SK-N-SH (cell line): ENCODE results near the gene CC2D2A. TPM values are rescaled to one million over a fixed set of nuclear protein-coding genes. Genes with fewer than 3 reads are reported as not detected.

ENCODE experiments used
- CTCF ChIA-PET: fragments of 300-600, 350-600 bp; formaldehyde crosslinking; extraction: SDS; loops from one replicate; lab custom pipeline; 2021; lab: Yijun Ruan, JAX
- POLR2A ChIA-PET: fragments of 350-600 bp; sonication (Branson Sonifier 250); formaldehyde crosslinking; extraction: SDS; loops from one replicate; lab custom pipeline; 2020; ENCODE audit warnings: antibody characterized with exemption, inconsistent platforms; lab: Yijun Ruan, JAX
- DNase-seq: peaks from one replicate; pipeline ENCODE4 v3.0.0; 2012
- H2AFZ ChIP-seq: fragments of 200-600 bp; sonication (generic); 2 replicates; pipeline ENCODE4 v1.8.1; 2016; ENCODE audit warnings: antibody characterized with exemption, mild to moderate bottlenecking, low read depth
- H3F3A ChIP-seq: fragments of 200-600 bp; sonication (generic); replicated peaks from 2 replicates; pipeline ENCODE3; 2016; ENCODE audit warnings: antibody characterized with exemption, mild to moderate bottlenecking; ENCODE audit not compliant: insufficient read depth
- H3K27ac ChIP-seq, 2 experiments: fragments of 200-500 bp in 1 of 2; fragments of 200-600 bp in 1 of 2; sonication (Bioruptor generic) in 1 of 2; sonication (generic), shearing (Covaris generic) in 1 of 2; 2 replicates each; pipeline versions ENCODE4 v1.5.1 to v1.6.1; 2014 to 2016; ENCODE audit warnings: low read depth in 2 of 2, inconsistent platforms in 1 of 2, low read length in 1 of 2, mild to moderate bottlenecking in 1 of 2, mixed read lengths in 1 of 2
- H3K27me3 ChIP-seq: fragments of 200-600 bp; sonication (generic), shearing (Covaris generic); 2 replicates; pipeline ENCODE4 v1.6.1; 2016; ENCODE audit warnings: mixed run types; ENCODE audit not compliant: insufficient read depth
- H3K36me3 ChIP-seq, 2 experiments: fragments of 200-500 bp in 1 of 2; fragments of 200-600 bp in 1 of 2; sonication (Bioruptor generic) in 1 of 2; sonication (generic) in 1 of 2; replicated peaks in 1 of 2; 2 replicates each; pipeline versions ENCODE3 to v1.5.1; 2014 to 2016; ENCODE audit warnings: low read length in 1 of 2, mild to moderate bottlenecking in 1 of 2; ENCODE audit not compliant: insufficient read depth in 2 of 2, control insufficient read depth in 1 of 2
- H3K4me1 ChIP-seq, 2 experiments: fragments of 200-500 bp in 1 of 2; fragments of 200-600 bp in 1 of 2; sonication (Bioruptor generic) in 1 of 2; sonication (generic), shearing (Covaris generic) in 1 of 2; 2 replicates each; pipeline versions ENCODE4 v1.5.1 to v1.6.1; 2014 to 2016; ENCODE audit warnings: low read depth in 1 of 2, low read length in 1 of 2, mixed run types in 1 of 2; ENCODE audit not compliant: insufficient read depth in 2 of 2, control insufficient read depth in 1 of 2
- H3K4me2 ChIP-seq: fragments of 200-600 bp; sonication (generic), shearing (Covaris generic); 2 replicates; pipeline ENCODE4 v1.6.1; 2017; ENCODE audit warnings: mixed run types
- H3K4me3 ChIP-seq, 2 experiments: fragments of 200-500 bp in 1 of 2; fragments of 200-600 bp in 1 of 2; sonication (Bioruptor generic) in 1 of 2; sonication (generic), shearing (Covaris generic) in 1 of 2; 2 replicates each; pipeline versions ENCODE4 v1.5.1 to v1.8.1; 2014 to 2016; ENCODE audit warnings: low read depth in 2 of 2, inconsistent platforms in 1 of 2, low read length in 1 of 2, mild to moderate bottlenecking in 1 of 2, mixed read lengths in 1 of 2, moderate library complexity in 1 of 2
- H3K79me2 ChIP-seq: fragments of 200-600 bp; sonication (generic); 2 replicates; pipeline ENCODE4 v1.8.1; 2017; ENCODE audit warnings: mild to moderate bottlenecking; ENCODE audit not compliant: insufficient read depth
- H3K9ac ChIP-seq: fragments of 200-600 bp; sonication (generic); 2 replicates; pipeline ENCODE4 v1.6.1; 2017; ENCODE audit warnings: mixed run types
- H3K9me2 ChIP-seq: fragments of 200-600 bp; sonication (generic); 2 replicates; pipeline ENCODE4 v1.6.1; 2017; ENCODE audit warnings: mixed run types
- H3K9me3 ChIP-seq: fragments of 200-600 bp; sonication (generic); 2 replicates; pipeline ENCODE4 v1.6.1; 2017; ENCODE audit warnings: mixed run types, mild to moderate bottlenecking, moderate library complexity
- H4K20me1 ChIP-seq: fragments of 200-600 bp; sonication (generic); 2 replicates; pipeline ENCODE4 v1.6.1; 2017; ENCODE audit warnings: mild to moderate bottlenecking, mixed run types; ENCODE audit not compliant: insufficient read depth
- CHD2 ChIP-seq: fragments of 150-350 bp; IDR thresholded peaks from 2 replicates; pipeline ENCODE4 v1.6.1; 2018; ENCODE audit warnings: low read length; ENCODE audit not compliant: partially characterized antibody
- ELF1 ChIP-seq: IDR thresholded peaks from 2 replicates; pipeline ENCODE4 v1.4.0; 2012
- FOXJ3 ChIP-seq: sonication (generic); formaldehyde crosslinking; IDR thresholded peaks from 2 replicates; pipeline ENCODE4 v1.5.1; 2020; ENCODE audit warnings: mild to moderate bottlenecking, missing genetic modification reagents
- FOXM1 ChIP-seq: IDR thresholded peaks from 2 replicates; pipeline ENCODE4 v1.4.0; 2012; ENCODE audit warnings: low read depth, mild to moderate bottlenecking
- MAX ChIP-seq: IDR thresholded peaks from 2 replicates; pipeline ENCODE4 v1.4.0; 2012; ENCODE audit warnings: low read depth
- NFIC ChIP-seq: IDR thresholded peaks from 2 replicates; pipeline ENCODE4 v1.4.0; 2012; ENCODE audit warnings: borderline replicate concordance
- NRF1 ChIP-seq: IDR thresholded peaks from 2 replicates; pipeline ENCODE4 v1.6.1; 2012; ENCODE audit warnings: low read depth, mild to moderate bottlenecking, low read length
- POLR2AphosphoS5 ChIP-seq: IDR thresholded peaks from 2 replicates; pipeline ENCODE4 v1.6.1; 2012; ENCODE audit warnings: low read depth, low read length
- RAD21 ChIP-seq: IDR thresholded peaks from 2 replicates; pipeline ENCODE4 v1.6.1; 2012; ENCODE audit warnings: mild to moderate bottlenecking, low read length
- RCOR1 ChIP-seq: fragments of 150-350 bp; IDR thresholded peaks from 2 replicates; pipeline ENCODE4 v1.6.1; 2017; ENCODE audit warnings: antibody characterized with exemption, low read length
- REST ChIP-seq: IDR thresholded peaks from 2 replicates; pipeline ENCODE4 v1.6.1; 2012; ENCODE audit warnings: mild to moderate bottlenecking, low read depth, low read length, moderate library complexity
- RFX5 ChIP-seq: IDR thresholded peaks from 2 replicates; pipeline ENCODE4 v1.6.1; 2012; ENCODE audit warnings: mild to moderate bottlenecking, improper control_type of control experiment, low read length
- RXRA ChIP-seq: IDR thresholded peaks from 2 replicates; pipeline ENCODE4 v1.4.0; 2012; ENCODE audit warnings: low read depth, mild to moderate bottlenecking, borderline replicate concordance
- SIN3A ChIP-seq: IDR thresholded peaks from 2 replicates; pipeline ENCODE4 v1.6.1; 2012; ENCODE audit warnings: low read depth, mild to moderate bottlenecking, low read length, moderate library complexity, borderline replicate concordance
- SMC3 ChIP-seq: IDR thresholded peaks from 2 replicates; pipeline ENCODE4 v1.6.1; 2012; ENCODE audit warnings: low read depth, low read length, improper control_type of control experiment
- TCF12 ChIP-seq: IDR thresholded peaks from 2 replicates; pipeline ENCODE4 v1.4.0; 2012
- USF2 ChIP-seq: fragments of 150-350 bp; IDR thresholded peaks from 2 replicates; pipeline ENCODE4 v1.6.1; 2017; ENCODE audit warnings: antibody characterized with exemption, low read length, low read depth, borderline replicate concordance
- YY1 ChIP-seq: IDR thresholded peaks from 2 replicates; pipeline ENCODE4 v1.4.0; 2012; ENCODE audit warnings: low read depth, mild to moderate bottlenecking
- ZBTB33 ChIP-seq: IDR thresholded peaks from 2 replicates; pipeline ENCODE4 v1.4.0; 2012; ENCODE audit warnings: low read depth, borderline replicate concordance
- WGBS: methylation state at CpG from one replicate; pipeline ENCODE4 v1.1.6; 2017; ENCODE audit warnings: low lambda C conversion rate; 5-methylcytosine and 5-hydroxymethylcytosine counted together
- polyA plus RNA-seq, 3 experiments: library from polyadenylated mRNA; depleted of rRNA; stranded (reverse); fragments of >200 nt; gene quantifications; 2 replicates each; pipeline ENCODE4 v1.2.3, GENCODE V29; 2012

Gene CC2D2A
- polyA plus RNA-seq, 1 of the 3 experiments (the other 2 are of a cell fraction) = 17.8 TPM

- no peak overlapping the region for H3K4me2 ChIP-seq
- CTCF ChIA-PET = interaction anchor here (1.1 kb wide), 1 partner anchor 9 kb away, joined by 3 read pairs; no protein-coding TSS in a partner anchor
- no peak overlapping the region for H3K9ac ChIP-seq
- H3K4me1 ChIP-seq = peaks cover 0 to 9% of the 10 kb centered on the region in 2 experiments; a peak in 3 of 4 replicates
- DNase-seq = no peak
- no peak overlapping the region for H2AFZ ChIP-seq
- H3K9me2 ChIP-seq = no peaks in the 10 kb centered on the region
- 96% methylated on average over 3 of the region's 3 CpGs for WGBS
- no peak overlapping the region for H3K27ac ChIP-seq
- POLR2A ChIA-PET = no interaction called here
- no peaks in the 10 kb centered on the region for H3K27me3 ChIP-seq
- H3F3A ChIP-seq = no peaks in the 10 kb centered on the region
- TF ChIP-seq SIN3A (no peak), RCOR1 (no peak), POLR2AphosphoS5 (no peak), USF2 (no peak), RFX5 (no peak), SMC3 (no peak), NRF1 (no peak), ELF1 (no peak), MAX (no peak), RAD21 (no peak), REST (no peak), CHD2 (no peak), YY1 (no peak), FOXM1 (no peak), FOXJ3 (CRISPR knock-in tag) (no peak), TCF12 (no peak), RXRA (no peak), ZBTB33 (no peak), NFIC (no peak)
- no peaks in the 10 kb centered on the region for H3K79me2 ChIP-seq
- no peak overlapping the region for H3K4me3 ChIP-seq
- peaks cover 14 to 27% of the 10 kb centered on the region in 2 experiments for H3K36me3 ChIP-seq
- H3K9me3 ChIP-seq = no peaks in the 10 kb centered on the region
- no peaks in the 10 kb centered on the region for H4K20me1 ChIP-seq
Measured at GRCh38 chr4:15502384-15502783, 32.7 kb downstream of the CC2D2A start.
